ENCODE measurements around the gene TTC24.
"Not testable (repeated sequence)": the region's sequence is repeated elsewhere in the genome, so short reads cannot be mapped to it uniquely, and the experiment has no call there.

The TTC24 gene

GRCh38 chr1:156586323-156586722 lies 6.8 kb downstream of the TTC24 start:
- in situ Hi-C loops (cut with MboI; ENCODE audit: low sequenced_read_pairs), result no loop called here

- in situ Hi-C loops (cut with MboI; ENCODE audit: low sequenced_read_pairs), result no loop called here
Measured at GRCh38 chr1:156586892-156587477, 7.5 kb downstream of the TTC24 start.

- in situ Hi-C loops (cut with MboI; ENCODE audit: low sequenced_read_pairs), result not testable (repeated sequence)
Measured at GRCh38 chr1:156587927-156588326, 8.4 kb downstream of the TTC24 start.

- in situ Hi-C loops (cut with MboI; ENCODE audit: low sequenced_read_pairs), result no loop called here
Measured at GRCh38 chr1:156589546-156589945, 10.0 kb downstream of the TTC24 start.

GRCh38 chr1:156590326-156591180 lies 11.0 kb downstream of the TTC24 start:
- in situ Hi-C loops (cut with MboI; ENCODE audit: low sequenced_read_pairs), result no loop called here

- in situ Hi-C loops (cut with MboI; ENCODE audit: low sequenced_read_pairs), result no loop called here
Measured at GRCh38 chr1:156591181-156591431, 11.6 kb downstream of the TTC24 start.

- in situ Hi-C loops (cut with MboI; ENCODE audit: low sequenced_read_pairs), result no loop called here
Measured at GRCh38 chr1:156591432-156592157, 12.1 kb downstream of the TTC24 start, which contains the start of gene NAXE. Gene NAXE (plus strand): TSS chr1:156591776. CDS start chr1:156591805, 29 bp downstream.

GRCh38 chr1:156592158-156592909 lies 12.8 kb downstream of the TTC24 start:
- in situ Hi-C loops (cut with MboI; ENCODE audit: low sequenced_read_pairs), result no loop called here

GRCh38 chr1:156592910-156593660 lies 13.6 kb downstream of the TTC24 start:
- in situ Hi-C loops (cut with MboI; ENCODE audit: low sequenced_read_pairs), result no loop called here

GRCh38 chr1:156593661-156593989 lies 14.1 kb downstream of the TTC24 start:
- in situ Hi-C loops (cut with MboI; ENCODE audit: low sequenced_read_pairs), result no loop called here

- in situ Hi-C loops (cut with MboI; ENCODE audit: low sequenced_read_pairs), result no loop called here
Measured at GRCh38 chr1:156594190-156594589, 14.7 kb downstream of the TTC24 start.

GRCh38 chr1:156595016-156595415 lies 15.5 kb downstream of the TTC24 start:
- in situ Hi-C loops (cut with MboI; ENCODE audit: low sequenced_read_pairs), result no loop called here

- in situ Hi-C loops (cut with MboI; ENCODE audit: low sequenced_read_pairs), result no loop called here
Measured at GRCh38 chr1:156596426-156596825, 16.9 kb downstream of the TTC24 start.

GRCh38 chr1:156598125-156598524 lies 18.6 kb downstream of the TTC24 start:
- in situ Hi-C loops (cut with MboI; ENCODE audit: low sequenced_read_pairs), result no loop called here

GRCh38 chr1:156598731-156599432 lies 19.4 kb downstream of the TTC24 start:
- in situ Hi-C loops (cut with MboI; ENCODE audit: low sequenced_read_pairs), result no loop called here

- in situ Hi-C loops (cut with MboI; ENCODE audit: low sequenced_read_pairs), result loop anchor here (10.0 kb wide), 1 partner anchor 145 kb away; no protein-coding TSS in a partner anchor
Measured at GRCh38 chr1:156599811-156600210, 20.3 kb downstream of the TTC24 start.

- in situ Hi-C loops (cut with MboI; ENCODE audit: low sequenced_read_pairs), result loop anchor here (10.0 kb wide), 1 partner anchor 146 kb away; no protein-coding TSS in a partner anchor
Measured at GRCh38 chr1:156600733-156601121, 21.2 kb downstream of the TTC24 start.

- in situ Hi-C loops (cut with MboI; ENCODE audit: low sequenced_read_pairs), result loop anchor here (10.0 kb wide), 1 partner anchor 146 kb away; no protein-coding TSS in a partner anchor
Measured at GRCh38 chr1:156601122-156601830, 21.8 kb downstream of the TTC24 start, which contains the start of gene GPATCH4. Gene GPATCH4 (minus strand): TSS chr1:156601479.

GRCh38 chr1:156601892-156602291 lies 22.4 kb downstream of the TTC24 start:
- in situ Hi-C loops (cut with MboI; ENCODE audit: low sequenced_read_pairs), result loop anchor here (10.0 kb wide), 1 partner anchor 147 kb away; no protein-coding TSS in a partner anchor
